GM19328 (cell line): ENCODE data around the gene VIM.

Experiments
- ATAC-seq: cut with Tn5 transposase; IDR thresholded peaks from one replicate; pipeline ENCODE4 v1.9.1; 2021; ENCODE audit warnings: mild to moderate bottlenecking, moderate library complexity; ENCODE audit not compliant: unreplicated experiment

VIM gene

DNA sequence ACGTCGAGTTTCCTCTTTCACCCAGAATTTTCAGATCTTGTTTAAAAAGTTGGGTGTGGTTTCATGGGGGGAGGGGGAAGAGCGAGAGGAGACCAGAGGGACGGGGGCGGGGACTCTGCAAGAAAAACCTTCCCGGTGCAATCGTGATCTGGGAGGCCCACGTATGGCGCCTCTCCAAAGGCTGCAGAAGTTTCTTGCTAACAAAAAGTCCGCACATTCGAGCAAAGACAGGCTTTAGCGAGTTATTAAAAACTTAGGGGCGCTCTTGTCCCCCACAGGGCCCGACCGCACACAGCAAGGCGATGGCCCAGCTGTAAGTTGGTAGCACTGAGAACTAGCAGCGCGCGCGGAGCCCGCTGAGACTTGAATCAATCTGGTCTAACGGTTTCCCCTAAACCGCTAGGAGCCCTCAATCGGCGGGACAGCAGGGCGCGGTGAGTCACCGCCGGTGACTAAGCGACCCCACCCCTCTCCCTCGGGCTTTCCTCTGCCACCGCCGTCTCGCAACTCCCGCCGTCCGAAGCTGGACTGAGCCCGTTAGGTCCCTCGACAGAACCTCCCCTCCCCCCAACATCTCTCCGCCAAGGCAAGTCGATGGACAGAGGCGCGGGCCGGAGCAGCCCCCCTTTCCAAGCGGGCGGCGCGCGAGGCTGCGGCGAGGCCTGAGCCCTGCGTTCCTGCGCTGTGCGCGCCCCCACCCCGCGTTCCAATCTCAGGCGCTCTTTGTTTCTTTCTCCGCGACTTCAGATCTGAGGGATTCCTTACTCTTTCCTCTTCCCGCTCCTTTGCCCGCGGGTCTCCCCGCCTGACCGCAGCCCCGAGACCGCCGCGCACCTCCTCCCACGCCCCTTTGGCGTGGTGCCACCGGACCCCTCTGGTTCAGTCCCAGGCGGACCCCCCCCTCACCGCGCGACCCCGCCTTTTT, at the start of gene VIM:
Gene VIM (plus strand): TSS at position 151 of the 925 bp plus-strand sequence. CDS start 1,182 bp downstream, outside the sequence.
- peak; percentile 28 for ATAC-seq

DNA sequence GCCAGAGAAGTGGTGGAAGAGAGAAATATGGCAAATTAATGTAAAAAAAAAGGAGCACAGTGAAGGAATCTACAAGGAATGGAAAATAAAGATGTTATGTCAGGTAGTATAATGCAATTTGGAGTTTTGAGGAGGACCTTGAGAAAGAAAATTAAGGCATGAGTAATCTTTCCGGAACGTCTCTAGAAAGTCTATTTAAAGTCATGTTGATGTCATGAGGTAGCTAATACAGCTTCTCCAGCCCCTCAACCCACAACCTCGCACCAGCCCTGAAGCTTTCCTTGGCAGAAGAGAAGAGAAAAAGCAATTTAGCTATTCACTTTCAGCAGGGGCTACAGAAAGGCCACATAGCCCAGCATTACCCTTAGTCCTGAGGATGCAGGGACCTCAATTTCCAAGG, 49.0 kb upstream of the VIM start:
- no peak for ATAC-seq

DNA sequence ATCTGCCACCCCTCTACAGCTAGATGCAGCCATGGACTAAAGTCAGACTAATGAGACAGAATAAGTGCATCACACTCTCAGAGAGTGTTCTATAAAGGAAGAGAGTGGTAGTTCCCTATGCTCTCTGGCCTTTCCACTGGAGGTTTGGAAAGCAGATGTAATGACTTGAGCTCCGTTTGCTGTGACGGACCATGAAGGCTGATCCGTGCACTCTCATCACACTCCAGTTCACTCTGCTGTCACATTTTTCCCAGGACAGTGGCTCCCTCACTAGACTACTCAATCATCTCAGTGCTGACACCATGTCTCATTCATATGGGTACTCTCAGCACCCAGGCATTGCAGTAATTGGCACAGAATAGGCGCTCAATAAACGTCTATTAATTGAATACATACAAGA, 46.9 kb upstream of the VIM start:
- no peak for ATAC-seq

DNA sequence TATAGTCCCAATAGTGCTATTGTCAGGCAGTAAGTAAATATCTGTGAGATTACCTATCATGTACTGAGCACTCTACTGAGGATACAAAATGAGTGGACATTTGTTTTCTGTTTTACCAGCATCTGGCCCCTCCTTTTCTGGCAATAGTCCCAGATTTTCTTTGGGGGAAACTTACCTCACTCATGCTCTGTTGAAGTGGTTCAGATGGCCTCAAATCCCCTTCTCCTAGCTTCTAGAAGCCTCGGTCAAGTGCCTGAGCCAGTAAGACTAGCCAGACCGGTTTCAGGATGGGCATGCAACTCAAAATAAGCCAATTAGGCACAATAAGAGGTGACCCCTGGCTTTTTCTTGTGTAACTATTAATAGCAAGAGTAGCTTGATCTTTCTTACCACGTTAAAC, 46.3 kb upstream of the VIM start:
- no peak for ATAC-seq

DNA sequence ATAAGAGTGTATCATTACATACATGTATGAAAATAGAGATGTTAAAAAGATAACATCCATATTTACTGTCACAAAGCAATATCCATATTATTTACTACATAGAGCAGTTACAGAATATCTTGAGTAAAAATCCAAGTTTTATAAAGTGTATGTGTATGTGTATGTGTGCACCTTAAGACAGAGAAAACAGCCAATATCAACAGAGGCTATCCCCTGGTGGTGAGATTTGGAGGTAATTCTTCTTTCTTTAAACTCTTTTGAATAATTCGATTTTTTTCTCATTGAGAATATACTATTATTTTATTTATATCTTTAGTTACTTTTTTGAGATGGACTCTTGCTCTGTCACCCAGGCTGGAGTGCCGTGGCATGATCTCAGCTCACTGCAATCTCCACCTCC, 44.9 kb upstream of the VIM start:
- ATAC-seq: no peak

DNA sequence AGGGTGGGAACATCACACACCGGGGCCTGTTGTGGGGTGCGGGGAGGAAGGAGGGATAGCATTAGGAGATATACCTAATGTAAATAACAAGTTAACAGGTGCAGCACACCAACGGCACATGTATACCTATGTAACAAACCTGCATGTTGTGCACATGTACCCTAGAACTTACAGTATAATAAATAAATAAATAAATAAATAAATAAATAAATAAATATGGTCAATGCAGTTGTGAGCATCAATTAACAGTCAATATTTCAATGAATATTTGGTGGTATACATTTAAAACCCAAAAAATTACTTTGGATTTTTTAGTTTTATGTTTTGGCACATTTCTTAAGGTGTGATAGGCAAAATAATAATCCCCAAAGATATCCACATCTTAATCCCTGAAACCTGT, 42.2 kb upstream of the VIM start:
- no peak for ATAC-seq

DNA sequence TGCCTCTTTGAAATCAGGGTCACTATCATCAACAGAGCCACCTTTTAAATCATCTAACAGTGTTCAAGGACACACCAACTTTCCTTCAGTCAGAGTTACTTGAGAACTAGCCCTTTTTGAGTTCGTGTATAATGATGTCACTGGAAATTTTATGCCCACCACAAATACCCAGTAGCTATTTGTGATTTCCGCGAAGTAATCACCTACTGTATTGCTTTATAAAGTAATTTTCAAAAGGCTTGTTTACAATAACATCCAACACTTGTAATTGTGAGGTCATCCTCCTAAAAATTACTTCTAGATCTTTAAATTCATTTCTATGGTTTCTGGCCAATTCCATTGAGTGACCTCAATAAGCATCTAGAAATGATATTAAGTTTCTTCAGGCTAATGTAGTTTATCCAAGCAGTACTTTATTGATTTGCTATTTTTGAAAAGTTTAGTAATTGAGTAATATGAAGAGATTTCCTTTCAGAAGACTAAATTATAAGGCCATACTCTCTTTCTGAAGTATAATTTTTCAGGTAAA, 39.3 kb upstream of the VIM start:
- ATAC-seq: no peak

DNA sequence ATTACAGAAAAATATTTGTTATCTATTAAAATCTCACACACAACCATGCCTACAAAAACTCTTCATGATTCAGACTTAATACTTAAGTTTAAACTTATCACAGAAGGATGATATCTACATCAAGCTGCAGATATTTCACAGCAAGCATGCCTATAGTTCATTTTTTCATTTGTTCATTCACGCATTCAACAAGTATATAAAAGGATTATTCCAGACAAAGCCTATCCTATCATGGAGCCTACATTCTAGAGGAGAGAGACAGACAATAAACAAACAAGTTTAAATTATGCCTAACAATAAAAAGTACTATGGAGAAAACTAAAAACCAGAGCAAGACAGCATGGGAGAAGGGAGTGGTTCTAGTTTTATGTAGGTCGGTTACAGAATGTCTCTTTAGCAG, 37.4 kb upstream of the VIM start:
- ATAC-seq: no peak

DNA sequence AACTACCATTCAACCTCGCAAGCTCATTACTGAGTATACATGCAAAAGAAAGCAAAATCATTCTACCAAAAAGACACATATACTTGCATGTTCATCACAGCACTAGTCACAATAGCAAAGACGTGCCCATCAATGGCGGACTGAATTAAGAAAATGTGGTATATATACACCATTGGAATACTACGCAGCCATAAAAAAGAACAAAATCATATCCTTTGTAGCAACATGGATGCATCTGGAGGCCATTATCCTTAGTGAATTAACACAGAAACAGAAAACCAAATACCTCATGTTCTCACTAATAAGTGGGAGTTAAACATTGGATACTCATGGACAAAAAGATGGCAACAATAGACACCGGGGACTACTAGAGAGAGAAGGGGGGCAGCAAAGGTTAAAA, 33.0 kb upstream of the VIM start:
- ATAC-seq: no peak

DNA sequence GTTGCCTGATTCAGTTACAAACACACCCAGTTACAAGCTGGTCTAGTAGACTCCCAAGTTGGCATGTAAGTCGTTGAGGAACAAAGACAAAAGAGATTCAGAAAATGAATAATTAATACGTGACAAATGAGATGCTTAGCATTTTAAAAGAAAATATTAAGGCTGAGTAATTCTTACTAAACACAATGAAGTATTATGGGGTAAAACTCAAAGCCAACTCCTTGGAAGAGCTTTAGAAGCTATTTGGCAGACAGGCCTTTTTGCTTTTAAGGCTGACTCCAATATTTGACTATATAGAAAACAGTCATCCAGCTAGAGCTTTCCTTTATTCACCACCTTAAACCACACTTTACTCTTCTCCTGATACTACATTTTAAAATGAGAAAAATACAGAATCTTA, 32.0 kb upstream of the VIM start:
- ATAC-seq: no peak

DNA sequence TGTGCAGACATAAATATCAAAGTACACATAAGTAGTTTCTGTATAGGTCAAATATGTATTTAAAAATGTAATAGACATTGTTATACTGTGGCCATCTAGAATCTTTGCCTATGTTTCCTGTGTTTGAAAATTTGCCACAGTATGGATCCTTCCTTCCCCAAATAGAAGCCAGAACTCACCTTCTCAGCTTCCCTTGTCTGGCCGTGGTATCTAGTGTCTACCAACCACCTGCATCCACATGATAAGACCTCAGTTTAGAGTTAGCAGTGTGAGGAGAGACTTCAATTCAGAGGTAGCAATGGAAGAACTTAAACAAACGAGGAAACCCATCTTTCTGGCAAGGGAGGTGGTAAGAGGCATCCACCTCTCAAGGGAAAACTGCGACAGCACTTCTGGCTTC, 31.5 kb upstream of the VIM start:
- no peak for ATAC-seq

DNA sequence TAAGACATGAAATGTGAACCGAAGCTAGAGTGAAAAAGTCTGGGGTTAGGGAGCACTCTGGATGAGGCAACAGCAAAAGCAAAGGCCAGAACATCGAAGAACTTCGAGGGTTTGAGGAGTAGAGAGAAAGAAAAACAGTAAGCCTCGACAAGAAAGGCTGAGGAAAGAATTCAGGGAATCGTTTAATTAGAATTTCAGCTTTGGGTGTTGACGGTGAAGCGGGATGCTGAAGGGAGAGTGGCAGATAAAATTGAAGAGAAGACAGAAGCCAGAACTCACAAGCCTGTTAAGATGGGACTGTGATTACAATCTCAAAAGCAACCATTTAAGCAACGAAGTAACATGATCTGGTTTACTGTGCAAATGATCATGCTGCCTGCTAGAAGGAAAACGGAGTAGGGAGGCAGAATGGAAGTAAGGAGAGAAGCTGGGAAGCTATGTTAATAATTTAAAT, 28.7 kb upstream of the VIM start:
- ATAC-seq: no peak

DNA sequence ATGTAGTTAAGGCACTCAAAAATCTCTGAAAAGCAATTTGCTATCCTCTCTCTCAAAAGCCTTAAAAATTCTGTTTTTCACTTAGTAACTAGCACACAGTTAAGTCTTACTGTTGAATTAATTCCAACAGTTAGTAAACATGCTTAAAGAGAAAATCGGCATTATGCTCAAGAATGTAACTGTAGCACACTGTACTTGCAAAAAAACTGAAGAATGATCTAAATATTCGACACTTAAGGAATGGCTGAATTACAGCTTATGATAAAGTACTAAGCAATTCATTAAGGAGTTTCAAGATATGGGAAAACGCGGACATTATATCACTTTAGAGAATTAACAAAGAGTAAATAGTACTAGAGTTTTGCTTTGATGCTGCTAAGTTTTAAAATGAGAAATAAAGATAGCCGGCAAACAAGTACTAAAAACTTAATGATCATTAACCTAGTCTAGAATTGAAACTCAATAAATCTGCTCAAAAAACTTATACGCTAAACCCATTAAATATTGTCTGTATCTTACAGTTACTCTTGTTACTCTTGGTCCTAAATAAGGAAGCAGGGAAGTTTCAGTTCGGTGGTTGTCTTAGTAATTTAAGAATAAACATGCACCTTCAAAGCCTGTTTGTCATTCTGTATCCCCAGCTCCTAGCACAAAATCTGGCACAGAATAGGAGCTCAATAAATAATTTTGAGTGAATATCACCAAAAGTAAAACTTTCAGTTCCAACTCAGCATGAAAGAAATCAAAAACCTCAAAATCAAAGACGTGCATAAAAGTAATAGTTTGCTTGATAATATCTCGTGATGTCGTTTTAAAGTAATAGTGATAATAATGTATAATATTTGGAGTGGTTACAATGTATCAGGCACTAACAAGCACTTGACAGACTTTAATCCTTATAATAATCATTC, 27.8 kb upstream of the VIM start:
- no peak for ATAC-seq

DNA sequence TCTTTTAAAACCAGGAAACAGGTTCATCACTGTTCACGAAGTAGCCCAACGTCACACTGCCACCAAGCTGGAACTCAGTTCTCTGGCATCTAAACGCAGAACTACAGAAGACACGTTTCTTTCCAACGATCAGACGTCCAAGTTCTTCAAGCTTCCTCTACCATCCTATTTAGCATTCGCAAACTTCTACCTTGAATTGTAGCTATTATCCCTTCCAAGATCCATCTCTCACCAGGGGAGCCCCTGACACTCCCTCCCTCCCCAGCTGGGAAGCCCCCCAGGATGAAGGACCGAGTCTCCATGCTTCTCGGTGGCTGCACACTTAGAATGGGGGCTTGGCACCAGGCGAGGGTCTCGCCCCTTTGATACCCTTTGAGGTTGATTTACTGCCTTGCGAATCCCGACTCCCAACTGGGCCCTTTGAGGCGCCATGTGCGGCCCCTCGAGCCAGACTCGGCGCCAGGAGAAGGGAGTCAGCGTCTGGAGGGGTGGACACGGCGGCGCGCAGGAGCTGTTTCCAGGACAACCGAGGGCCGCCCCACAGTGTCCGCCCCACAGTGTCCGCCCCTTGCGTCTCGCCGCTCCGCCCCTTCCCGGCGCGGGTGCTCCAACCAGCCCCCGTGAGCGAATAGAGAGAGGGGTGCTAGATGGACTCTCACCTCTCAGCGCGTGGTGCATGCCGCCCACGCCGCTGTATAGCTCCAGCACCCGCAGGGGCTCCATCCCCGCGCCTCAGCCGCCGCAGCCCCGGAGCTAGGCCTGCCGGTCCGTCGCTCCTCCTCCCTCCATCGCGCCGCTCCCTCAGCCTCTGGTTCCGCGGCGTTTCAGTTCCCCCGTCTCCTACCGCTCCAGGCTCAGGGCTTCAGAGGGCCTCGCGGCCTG, 26.9 kb upstream of the VIM start, which contains the start of gene TRDMT1:
Gene TRDMT1 (minus strand): TSS at position 761 of the 882 bp plus-strand sequence. CDS start 38 bp downstream, at position 723.
- peak; percentile 95 for ATAC-seq

DNA sequence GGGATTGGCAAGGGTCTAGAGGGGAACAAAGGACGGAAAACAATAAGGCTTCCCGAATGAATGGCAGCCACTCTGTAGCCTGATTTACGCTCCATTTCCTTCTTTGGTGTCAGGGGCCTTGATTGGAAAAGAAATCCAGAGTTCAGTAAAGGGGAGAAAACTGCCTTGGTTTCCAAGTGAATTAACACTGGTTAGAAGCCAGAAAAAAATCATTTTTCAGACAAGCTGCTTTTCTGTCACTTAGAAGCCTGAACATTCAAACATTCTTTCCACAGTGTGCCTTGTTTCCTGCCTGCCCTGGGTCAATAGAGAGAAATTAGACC, 26.3 kb upstream of the VIM start:
- ATAC-seq: no peak

DNA sequence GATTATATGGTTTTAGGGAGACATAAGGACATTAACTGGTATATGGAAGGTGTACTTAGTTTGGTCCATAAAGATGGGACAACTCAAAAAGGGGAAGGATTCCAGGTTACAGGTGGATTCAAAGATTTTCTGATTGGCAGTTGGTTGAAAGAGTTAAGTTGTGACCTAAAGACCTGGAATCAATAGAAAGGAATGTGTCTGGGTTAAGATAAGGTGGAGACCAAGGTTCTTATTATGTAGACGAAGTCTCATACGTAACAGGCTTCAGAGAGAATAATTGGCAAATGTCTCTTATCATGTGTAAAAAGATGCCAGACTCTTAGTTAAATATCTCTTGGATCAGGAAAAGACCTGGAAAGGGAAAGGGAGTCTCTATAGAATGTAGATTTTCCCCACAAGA, 25.5 kb upstream of the VIM start:
- no peak for ATAC-seq

DNA sequence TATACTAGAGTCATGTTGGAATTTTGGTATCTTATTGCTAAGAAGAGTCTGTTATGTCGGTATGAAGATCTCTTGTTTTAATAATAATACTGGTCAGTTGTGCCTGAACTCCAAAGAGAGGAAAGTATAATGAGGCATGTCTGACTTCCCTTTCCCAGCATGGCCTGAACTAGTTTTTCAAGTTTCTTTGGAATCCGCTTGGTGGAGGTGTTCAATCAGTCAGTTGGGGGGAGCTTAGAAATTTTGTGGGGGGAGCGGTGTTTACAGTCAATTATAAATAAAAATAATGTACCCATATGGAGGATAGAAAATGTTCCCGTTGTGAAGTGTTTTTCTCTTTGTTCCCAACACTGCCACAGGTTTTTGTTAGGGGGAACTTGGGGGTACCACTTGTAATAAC, 25.0 kb upstream of the VIM start:
- no peak for ATAC-seq

DNA sequence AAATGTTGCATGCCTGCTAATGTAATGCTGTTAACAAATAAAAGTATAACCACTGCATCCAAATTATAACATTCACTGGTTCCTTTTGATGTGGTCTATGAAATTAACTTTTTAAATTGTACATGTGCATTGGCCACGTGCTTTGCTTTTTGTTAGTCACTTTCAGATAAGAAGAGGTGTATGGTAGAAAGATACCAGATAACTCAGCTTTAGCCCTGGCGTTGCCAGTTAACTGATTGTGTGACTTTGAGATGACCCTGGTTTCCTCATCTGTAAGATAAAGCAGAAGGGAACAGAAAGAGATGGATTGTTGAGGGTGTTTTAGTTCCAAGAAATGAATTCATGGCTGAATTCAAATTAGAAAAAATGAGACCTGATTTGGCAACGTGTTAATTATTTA, 24.6 kb upstream of the VIM start:
- no peak for ATAC-seq

DNA sequence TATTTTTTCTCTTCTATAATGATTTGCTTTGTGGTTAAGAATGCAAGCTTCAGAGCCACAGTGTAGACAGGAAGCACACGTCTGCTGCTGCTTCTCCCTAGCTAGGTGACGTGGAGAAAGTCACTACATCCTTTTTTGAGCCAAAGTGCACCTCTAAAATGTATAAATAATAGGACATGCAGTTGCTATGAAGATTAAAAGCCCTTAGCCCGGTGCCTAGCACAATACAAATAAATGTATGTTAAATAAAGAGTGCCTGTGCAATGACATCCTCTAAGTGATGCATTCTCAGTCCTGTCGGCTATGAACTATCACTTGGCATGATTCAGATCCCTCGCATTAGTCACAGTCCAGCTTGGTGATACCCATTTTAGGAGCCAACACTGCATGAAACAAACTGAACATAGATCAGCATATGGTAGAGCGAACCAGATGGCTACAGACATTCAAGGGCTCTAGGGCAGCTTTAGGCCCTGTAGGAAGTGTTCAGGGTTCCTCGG, 21.8 kb upstream of the VIM start:
- no peak for ATAC-seq

DNA sequence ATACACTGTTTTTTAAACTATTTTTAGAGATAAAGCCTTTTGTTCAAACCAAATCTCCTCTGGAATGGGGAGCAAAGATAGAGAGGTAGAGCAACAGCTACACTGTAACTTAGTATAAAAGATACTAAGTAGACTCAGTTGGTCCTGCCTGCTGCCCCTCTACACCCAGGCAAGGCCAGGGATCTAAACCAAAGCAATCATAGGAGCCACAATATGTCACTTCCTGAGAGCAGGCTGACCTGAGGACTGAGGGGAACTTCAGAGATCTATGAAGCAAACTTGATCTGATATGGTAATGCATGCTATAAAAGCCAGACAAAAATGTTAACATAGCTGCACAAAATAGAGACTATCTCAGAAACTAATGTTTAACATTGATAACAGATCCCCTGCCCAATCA, 19.6 kb upstream of the VIM start:
- ATAC-seq: no peak
